Osteocyte (in vitro differentiated cells): ENCODE measurements around the gene FAM83F. TPM values are rescaled to one million over a fixed set of nuclear protein-coding genes. Genes with fewer than 3 reads are reported as not detected.

ENCODE experiments used
- DNase-seq: peaks from one replicate; pipeline ENCODE4 v3.0.0; 2021; ENCODE audit warnings: mixed read lengths; ENCODE audit not compliant: unreplicated experiment; ENCODE audit errors: extremely low spot score
- H3K27ac Mint-ChIP-seq: one replicate; pipeline ENCODE4 v1.8.0; 2021; ENCODE audit warnings: mild to moderate bottlenecking, mixed read lengths; ENCODE audit not compliant: unreplicated experiment
- H3K27me3 Mint-ChIP-seq: one replicate; pipeline ENCODE4 v1.8.0; 2021; ENCODE audit warnings: mixed read lengths; ENCODE audit not compliant: unreplicated experiment
- H3K36me3 Mint-ChIP-seq: one replicate; pipeline ENCODE4 v1.8.0; 2021; ENCODE audit warnings: mixed read lengths; ENCODE audit not compliant: unreplicated experiment
- H3K4me1 Mint-ChIP-seq: one replicate; pipeline ENCODE4 v1.8.0; 2021; ENCODE audit warnings: mixed read lengths; ENCODE audit not compliant: unreplicated experiment
- H3K4me3 Mint-ChIP-seq: one replicate; pipeline ENCODE4 v1.8.0; 2021; ENCODE audit warnings: mild to moderate bottlenecking, moderate library complexity, mixed read lengths; ENCODE audit not compliant: unreplicated experiment
- H3K9me3 Mint-ChIP-seq: one replicate; pipeline ENCODE4 v1.8.0; 2021; ENCODE audit warnings: mixed read lengths; ENCODE audit not compliant: unreplicated experiment
- total RNA-seq: library from RNA; stranded (reverse); gene quantifications from 2 replicates; pipeline ENCODE4 v1.2.1, GENCODE V29; 2021
- TF ChIP-seq, protein P1 (sequence below): fragments of 200-600 bp; sonication (generic); IDR thresholded peaks from 2 replicates; pipeline ENCODE4 v1.5.0; 2021; ENCODE audit warnings: antibody characterized with exemption, mild to moderate bottlenecking, moderate library complexity

FAM83F gene
- total RNA-seq, 1 donor from 2014 or later: not detected

DNA sequence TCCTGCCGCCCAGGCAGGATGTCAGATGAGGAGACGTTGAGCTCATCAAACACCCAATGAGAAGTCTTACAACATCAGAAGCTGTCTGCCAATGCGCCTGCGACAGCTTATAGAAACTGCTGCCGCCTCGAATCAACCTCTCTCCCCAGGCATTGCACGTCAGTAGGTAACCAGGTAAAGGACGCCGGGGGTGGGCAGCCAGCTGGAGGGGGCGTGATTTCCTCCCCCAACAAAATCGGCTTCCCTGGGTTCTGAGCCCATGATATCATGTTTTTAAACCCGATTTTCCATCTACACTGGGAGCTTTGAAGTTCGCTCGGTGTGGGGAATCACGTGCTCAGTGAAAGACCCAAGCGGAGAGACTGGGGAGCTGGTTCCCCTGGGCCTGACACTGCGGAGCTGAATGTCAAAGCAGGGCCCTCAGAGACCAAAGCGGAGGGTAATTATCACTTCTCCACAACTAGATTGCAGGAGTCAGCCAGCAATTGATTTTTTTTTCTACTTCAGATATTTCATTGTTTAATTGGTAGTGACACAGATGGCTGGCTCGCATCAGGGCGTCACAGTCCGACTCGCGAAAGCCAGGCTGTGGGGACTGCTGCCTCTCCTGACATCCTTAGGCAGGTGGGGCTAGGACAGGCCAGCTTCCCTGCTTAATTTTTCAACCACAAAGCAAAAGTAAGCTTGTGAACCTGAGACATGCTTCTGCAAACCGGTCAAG is 15.4 kb downstream of the FAM83F start:
- TF ChIP-seq, protein P1, sequence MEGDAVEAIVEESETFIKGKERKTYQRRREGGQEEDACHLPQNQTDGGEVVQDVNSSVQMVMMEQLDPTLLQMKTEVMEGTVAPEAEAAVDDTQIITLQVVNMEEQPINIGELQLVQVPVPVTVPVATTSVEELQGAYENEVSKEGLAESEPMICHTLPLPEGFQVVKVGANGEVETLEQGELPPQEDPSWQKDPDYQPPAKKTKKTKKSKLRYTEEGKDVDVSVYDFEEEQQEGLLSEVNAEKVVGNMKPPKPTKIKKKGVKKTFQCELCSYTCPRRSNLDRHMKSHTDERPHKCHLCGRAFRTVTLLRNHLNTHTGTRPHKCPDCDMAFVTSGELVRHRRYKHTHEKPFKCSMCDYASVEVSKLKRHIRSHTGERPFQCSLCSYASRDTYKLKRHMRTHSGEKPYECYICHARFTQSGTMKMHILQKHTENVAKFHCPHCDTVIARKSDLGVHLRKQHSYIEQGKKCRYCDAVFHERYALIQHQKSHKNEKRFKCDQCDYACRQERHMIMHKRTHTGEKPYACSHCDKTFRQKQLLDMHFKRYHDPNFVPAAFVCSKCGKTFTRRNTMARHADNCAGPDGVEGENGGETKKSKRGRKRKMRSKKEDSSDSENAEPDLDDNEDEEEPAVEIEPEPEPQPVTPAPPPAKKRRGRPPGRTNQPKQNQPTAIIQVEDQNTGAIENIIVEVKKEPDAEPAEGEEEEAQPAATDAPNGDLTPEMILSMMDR: no peak
- DNase-seq: no peak
- peaks cover 9% of the 10 kb centered on the region for H3K4me1 Mint-ChIP-seq
- H3K4me3 Mint-ChIP-seq: no peak overlapping the region
- peaks cover 63% of the 10 kb centered on the region for H3K27me3 Mint-ChIP-seq
- H3K27ac Mint-ChIP-seq: no peak overlapping the region
- no peaks in the 10 kb centered on the region for H3K9me3 Mint-ChIP-seq
- no peaks in the 10 kb centered on the region for H3K36me3 Mint-ChIP-seq

DNA sequence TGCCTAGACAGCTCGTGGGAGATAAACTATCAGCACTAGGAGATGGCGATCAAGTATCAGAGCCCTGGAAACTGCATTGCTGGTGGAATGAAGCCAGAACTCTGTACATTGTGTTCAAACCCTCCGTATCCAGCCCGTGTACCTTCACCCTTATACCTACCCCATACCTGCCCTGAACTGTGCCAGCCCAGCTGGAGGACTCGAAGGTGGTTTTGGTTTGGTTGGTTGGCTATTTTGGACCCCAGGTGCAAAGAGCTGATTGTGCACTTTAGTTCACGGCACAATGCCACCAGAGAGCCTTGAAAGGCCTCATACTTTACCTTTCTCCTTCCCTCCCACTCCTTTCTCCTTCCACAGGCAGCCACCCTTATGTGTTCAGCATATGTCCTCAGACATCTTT is 16.0 kb downstream of the FAM83F start:
- H3K4me1 Mint-ChIP-seq: peaks cover 9% of the 10 kb centered on the region
- H3K4me3 Mint-ChIP-seq: no peak overlapping the region
- no peak for DNase-seq
- TF ChIP-seq, protein P1: no peak
- H3K27me3 Mint-ChIP-seq: peaks cover 67% of the 10 kb centered on the region
- no peaks in the 10 kb centered on the region for H3K9me3 Mint-ChIP-seq
- no peaks in the 10 kb centered on the region for H3K36me3 Mint-ChIP-seq
- H3K27ac Mint-ChIP-seq: no peak overlapping the region

DNA sequence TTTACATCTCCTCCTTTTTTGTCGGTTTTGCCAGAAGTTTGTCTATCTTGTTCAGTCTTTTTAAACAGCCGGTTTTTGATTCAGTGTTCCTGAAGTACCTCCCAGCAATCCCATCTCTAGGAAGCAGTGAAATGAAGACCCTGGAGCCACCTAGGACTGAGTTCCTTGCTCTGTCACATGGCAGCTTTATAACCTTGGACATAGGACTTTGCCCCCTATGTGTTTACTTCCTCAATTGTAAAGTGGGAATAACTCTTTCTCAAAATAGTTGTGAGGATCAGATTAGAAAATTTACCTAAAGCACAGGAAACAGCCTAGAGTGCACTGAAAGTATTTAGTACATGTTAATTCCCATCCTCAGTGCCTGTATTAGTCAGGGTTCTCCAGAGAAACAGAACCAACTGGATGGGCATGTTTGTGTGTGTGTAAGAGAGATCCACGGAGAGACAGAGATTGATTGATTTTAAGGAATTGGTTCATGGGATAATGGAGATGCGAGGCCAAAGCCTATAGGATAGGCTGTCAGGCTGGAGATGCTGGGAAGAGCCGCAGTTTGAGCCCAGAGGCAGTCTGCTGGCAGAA is 20.0 kb downstream of the FAM83F start:
- no peak overlapping the region for H3K27ac Mint-ChIP-seq
- TF ChIP-seq, protein P1: no peak
- H3K27me3 Mint-ChIP-seq: peaks cover 38% of the 10 kb centered on the region
- no peak overlapping the region for H3K4me3 Mint-ChIP-seq
- H3K9me3 Mint-ChIP-seq: no peaks in the 10 kb centered on the region
- no peak for DNase-seq
- H3K4me1 Mint-ChIP-seq: no peaks in the 10 kb centered on the region
- no peaks in the 10 kb centered on the region for H3K36me3 Mint-ChIP-seq

DNA sequence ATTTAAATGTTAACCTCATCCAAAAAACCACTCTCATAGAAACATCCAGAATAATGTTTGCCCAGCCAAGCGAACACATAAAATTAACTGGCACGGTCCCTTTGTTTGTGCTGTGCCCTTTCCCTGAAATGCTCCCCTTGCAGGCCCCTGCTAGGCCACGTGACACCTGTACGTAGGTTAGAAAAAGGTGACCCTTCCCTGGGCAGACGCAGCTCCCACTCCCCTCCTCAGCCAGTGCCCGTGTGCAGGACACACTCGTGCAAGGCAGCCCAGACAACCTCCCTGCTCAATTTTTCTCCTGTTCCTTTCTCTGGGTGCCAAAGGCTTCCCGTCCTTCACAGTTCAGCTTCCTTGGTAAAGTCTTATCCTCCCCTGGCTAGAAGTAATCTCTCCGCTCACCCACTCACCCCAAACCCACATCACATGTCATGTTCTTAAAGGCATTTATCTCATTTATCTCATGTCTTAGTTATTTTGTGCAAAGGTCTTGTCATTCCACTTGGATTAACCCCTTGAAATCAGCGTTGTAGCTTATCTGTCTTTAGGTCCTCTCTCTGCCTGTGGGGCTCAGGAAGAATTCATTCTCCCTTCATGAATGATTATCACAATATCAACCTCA is 20.7 kb downstream of the FAM83F start:
- H3K27ac Mint-ChIP-seq: no peak overlapping the region
- H3K36me3 Mint-ChIP-seq: no peaks in the 10 kb centered on the region
- TF ChIP-seq, protein P1: no peak
- no peak for DNase-seq
- H3K27me3 Mint-ChIP-seq: peaks cover 36% of the 10 kb centered on the region
- no peak overlapping the region for H3K4me3 Mint-ChIP-seq
- no peaks in the 10 kb centered on the region for H3K4me1 Mint-ChIP-seq
- H3K9me3 Mint-ChIP-seq: no peaks in the 10 kb centered on the region

DNA sequence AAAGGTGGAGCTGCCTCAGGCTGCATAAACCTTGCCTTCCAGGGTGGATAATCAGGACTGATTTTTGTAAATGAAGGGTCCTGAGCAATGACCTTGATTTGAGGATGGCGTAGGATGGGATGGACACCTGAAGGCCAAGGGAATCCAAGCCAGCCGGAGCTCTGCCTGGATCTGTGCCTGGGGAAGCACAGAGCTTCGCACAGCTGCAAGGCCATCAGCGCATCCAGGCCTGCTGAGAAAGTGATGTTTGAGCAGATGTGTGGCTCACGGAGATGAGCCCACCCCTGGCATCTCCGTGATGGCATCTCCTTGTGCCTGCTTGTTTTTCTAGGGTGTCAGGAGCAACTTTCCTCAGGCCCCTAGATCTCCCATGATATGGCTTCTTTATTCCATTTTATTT is 23.3 kb downstream of the FAM83F start:
- no peak for DNase-seq
- H3K36me3 Mint-ChIP-seq: no peaks in the 10 kb centered on the region
- no peaks in the 10 kb centered on the region for H3K4me1 Mint-ChIP-seq
- H3K27me3 Mint-ChIP-seq: peaks cover 31% of the 10 kb centered on the region
- H3K4me3 Mint-ChIP-seq: no peak overlapping the region
- H3K9me3 Mint-ChIP-seq: no peaks in the 10 kb centered on the region
- TF ChIP-seq, protein P1: no peak
- no peak overlapping the region for H3K27ac Mint-ChIP-seq
